HG03159 (cell line): ENCODE data around the gene C1QTNF5.

Experiments used
- ATAC-seq: cut with Tn5 transposase; IDR thresholded peaks from one replicate; pipeline ENCODE4 v1.9.1; 2021; ENCODE audit warnings: mild to moderate bottlenecking, moderate library complexity; ENCODE audit not compliant: unreplicated experiment

C1QTNF5 gene

DNA sequence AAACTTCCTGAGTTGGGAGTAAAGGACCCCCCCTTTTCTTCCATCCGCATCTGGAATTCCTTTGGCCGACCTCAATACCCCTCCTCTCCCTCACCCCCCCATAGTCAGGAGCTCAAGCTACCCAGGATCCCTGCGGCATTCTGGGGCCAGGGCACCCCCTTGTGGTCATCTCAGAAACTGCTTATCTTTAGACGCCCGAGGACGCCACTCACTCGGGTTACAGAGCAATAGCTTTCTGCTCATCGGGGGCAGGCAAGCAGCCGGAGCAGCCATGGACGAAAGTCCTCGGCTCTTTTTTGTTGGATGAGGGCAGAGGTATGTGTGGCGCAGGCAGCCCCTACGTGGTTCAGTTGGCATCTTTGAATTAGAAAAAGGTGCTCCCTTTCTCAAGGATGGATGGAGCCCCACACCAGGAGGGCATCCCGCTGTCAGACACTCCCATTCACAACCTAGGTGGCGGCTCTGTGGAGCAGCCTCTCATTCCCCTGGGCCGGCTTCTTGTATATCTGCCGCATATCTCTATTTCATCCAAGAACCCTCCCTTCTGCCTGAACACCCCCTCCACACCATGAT lies 2.3 kb downstream of the C1QTNF5 start:
- ATAC-seq: no peak

DNA sequence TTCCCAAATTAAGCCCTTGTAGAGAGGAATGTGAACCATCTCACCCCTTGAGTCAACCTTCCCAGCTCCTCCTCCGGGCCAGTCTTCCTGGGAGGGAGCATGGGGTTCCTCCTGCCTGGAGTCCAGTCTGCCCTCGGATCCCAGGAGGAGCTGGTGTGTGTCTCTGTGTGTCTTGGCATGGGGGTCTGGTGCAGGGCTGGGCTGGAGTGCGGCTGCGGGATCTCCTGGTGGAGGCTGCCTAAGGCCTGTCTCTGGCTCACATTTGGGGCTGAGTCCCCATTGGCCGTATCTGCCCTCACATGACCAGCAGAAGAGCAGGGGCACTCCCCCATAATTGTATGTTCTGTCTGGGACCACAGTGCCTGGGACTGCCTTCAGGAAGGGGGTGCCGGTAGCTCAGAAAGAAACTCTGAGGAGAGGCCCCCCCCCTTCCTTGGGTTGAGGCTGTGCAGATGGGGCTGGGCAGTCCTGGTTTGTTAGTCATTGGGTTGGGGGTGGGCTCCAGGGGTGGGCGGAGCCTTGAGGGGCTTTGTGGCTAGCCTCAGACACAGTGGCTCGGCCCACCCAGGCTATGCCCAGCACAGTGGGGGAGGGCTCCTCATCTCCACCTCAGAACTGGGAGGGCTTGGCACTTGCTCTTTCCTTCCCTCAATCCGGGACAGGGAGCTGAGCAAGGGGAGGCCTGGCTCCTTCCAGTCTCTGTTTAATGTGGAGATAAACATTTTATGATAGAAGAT lies 2.9 kb downstream of the C1QTNF5 start:
- no peak for ATAC-seq

DNA sequence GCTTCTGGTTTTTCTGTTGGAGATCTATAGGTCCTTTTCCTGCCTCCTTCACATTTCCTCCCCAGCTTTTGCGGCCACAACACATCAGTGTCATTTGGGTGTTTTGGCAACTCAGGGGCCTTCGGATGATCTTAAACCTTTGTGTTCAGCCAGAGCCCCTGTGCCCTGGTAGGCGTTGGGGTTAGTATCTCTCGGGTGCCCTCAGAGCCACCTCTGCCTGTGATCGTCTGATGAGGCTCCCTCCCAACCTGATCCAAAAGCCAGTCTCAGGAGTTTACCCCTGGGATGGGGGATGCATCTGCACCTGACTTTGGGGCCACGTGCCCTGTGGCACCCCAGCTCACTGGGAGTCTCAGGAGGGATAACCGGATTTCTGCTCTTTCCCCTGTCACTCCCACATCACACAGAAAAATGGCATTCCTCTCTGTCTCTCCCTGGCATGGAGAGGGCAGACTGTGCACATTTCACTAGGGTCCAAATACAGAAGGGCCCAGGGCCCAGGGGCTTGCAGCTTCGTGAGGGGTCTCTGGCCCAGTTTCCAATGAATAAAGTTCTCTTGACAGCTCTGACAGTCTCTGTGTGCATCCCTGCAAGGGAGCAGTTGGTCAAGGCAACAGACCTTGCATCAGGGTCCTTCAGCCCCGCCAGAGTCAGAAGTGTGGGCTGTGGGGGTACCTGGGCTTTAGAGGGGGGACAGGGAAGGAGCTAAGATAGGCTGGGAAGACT lies 3.8 kb downstream of the C1QTNF5 start:
- ATAC-seq: no peak

DNA sequence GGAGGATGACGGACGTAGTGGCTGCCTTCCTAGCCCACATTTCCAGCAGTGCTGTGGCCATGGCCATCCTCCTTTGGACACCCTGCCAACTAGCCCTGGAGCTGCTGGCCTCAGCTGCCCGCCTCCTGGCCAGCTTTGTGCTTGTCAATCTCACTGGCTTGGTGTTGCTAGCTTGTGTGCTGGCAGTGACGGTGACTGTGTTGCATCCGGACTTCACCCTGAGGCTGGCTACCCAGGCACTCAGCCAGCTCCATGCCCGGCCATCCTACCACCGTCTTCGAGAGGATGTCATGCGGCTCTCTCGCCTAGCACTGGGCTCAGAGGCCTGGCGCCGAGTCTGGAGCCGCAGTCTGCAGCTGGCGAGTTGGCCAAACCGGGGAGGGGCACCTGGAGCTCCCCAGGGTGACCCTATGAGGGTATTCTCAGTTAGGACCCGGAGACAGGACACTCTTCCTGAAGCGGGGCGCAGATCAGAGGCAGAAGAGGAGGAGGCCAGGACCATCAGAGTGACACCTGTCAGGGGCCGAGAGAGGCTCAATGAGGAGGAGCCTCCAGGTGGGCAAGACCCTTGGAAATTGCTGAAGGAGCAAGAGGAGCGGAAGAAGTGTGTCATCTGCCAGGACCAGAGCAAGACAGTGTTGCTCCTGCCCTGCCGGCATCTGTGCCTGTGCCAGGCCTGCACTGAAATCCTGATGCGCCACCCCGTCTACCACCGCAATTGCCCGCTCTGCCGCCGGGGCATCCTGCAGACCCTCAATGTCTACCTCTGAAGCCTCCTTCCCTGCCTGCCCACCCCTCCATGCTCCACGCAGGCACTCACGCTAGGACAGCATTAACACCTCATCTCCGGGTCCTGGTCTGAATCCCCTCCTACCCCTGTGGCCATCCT lies 4.8 kb downstream of the C1QTNF5 start:
- ATAC-seq: no peak

DNA sequence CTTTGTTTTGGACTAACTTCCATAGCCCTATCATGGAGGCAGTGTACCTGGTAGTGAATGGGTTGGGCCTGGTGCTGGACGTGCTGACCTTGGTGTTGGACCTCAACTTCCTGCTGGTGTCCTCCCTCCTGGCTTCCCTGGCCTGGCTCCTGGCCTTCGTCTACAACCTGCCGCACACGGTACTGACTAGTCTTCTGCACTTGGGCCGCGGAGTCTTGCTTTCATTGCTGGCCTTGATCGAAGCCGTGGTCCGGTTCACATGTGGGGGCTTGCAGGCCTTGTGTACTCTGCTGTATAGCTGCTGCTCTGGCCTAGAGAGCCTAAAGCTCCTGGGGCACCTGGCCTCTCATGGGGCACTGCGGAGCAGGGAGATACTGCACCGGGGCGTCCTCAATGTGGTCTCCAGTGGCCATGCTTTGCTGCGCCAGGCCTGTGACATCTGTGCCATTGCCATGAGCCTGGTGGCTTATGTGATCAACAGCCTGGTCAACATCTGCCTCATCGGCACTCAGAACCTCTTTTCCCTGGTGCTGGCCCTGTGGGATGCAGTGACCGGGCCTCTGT lies 5.5 kb downstream of the C1QTNF5 start:
- ATAC-seq: no peak

DNA sequence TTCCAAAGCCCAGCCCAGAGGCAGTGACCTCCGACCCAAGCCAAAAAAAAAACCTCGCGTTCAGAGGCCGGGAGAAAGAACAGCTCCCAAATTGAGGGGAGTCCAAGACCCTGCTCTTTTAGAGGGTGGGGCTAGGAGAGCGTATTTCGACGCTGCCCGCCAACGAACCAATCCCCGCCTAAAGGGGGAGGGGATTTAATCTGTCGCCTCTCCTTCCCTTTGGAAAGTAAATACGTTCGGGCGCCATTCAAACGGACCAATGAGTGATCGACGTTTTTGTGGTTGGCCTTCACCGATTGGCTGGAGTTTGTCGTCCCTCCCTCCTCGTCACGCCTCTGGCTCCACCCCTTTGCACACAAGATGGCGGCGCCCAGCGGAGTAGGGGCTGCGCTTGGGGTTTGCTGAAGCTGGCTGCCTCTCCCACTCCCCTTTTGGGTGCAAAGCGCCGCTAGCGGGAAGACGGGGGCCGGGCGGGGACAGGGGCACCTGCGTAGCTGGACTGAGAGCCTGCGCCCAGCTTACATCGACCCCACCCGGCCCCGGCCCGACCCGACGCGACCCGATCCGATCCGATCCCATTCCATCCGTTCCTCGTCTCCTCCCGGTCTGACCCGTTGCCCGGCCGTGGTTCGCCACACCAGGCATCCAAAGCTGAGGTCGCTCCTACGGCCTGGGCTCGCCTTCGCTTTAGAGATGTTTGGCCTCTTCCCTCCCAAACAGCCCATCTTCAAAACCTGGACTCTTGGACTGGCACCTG lies 6.3 kb downstream of the C1QTNF5 start, which contains the start of gene RNF26:
RNF26 (plus strand) TSS at position 354 of the 757 bp plus-strand sequence. CDS start 596 bp downstream, outside the sequence.
- ATAC-seq: peak; percentile 92

DNA sequence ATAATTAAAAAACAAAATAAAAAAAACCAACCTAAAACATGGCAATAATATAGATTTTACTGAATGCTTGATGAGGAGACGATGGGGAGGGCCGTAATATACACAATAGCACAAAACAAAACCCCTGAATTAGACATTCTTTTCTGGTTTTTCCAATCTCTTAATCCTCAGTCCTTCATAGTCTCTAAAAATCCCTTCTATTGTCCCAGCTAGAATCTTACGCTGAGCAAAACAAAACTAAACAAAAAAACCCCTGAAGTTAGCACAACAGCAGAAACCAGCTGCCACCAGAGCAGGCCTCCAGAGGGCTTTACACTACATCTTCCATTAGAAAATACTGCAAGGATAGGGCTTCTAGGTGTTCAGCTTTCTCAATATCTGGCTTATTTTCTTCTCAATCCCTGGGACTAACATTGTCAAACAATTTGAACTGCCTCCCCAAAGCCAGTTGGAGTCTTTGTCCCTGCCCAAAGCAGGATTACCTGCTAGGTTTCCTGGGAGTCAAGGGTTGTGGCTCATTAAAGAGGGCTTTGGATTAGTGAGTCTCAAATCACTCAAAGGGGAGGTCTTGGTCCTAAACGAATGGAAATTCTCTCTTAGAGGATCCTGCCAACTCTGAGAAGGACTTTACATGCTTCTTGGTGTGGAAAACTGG lies 8.4 kb downstream of the C1QTNF5 start:
- no peak for ATAC-seq

DNA sequence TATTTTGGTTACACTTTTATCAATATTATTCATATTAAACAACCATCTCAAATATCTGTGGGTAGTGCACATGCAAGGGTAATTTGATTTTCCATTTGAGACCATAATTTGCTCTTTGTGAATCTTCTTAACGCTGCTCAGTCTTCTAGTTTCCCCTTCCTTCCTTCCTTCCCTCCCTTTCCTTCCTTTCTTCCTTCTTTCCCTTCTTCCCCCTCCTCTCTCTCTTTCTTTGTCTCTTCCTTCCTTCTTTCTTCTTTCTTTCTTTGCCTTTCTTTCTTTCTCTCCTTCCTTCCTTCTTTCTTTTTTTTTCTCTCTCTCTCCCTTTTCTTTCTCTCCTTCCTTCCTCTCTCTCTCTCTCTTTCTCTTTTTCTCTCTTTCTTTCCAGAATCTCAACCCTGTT lies 10.4 kb downstream of the C1QTNF5 start:
- no peak for ATAC-seq

DNA sequence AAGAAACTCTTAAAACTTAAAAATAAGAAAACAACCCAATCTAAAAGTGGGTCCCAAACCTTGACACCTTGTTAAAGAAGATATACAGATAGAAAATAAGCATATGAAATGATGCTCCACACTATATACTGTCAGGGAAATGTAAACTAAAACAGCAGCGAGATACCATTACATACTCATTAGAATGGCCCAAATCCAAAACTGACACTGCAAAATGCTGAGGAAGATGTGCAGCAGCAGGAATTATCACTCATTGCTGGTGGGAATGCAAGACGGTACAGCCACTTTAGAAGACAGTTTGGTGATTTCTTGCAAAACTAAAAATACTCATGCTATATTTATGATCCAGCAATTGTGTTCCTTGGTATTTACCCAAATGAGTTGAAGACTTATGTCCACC lies 11.4 kb downstream of the C1QTNF5 start:
- ATAC-seq: no peak

DNA sequence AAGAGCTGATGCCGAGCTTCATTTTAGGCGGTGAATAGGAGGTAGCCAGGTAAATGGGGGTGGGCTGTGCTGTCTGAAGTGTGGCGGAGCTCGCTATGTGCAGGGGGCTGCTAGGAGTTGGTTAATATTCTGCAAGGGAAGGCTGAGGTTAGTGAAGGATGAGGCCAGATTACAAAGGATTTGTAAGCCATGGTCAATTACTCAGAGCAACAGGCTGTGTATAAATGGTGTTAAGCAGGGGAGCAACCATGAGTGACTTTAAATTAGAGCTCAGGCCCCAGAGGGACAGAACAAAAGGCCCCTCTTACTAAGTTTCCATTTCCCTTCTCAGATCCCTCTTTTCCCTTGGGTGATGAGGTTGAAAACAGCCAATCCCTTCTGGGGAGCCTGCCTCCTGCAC lies 16.5 kb downstream of the C1QTNF5 start:
- ATAC-seq: no peak

DNA sequence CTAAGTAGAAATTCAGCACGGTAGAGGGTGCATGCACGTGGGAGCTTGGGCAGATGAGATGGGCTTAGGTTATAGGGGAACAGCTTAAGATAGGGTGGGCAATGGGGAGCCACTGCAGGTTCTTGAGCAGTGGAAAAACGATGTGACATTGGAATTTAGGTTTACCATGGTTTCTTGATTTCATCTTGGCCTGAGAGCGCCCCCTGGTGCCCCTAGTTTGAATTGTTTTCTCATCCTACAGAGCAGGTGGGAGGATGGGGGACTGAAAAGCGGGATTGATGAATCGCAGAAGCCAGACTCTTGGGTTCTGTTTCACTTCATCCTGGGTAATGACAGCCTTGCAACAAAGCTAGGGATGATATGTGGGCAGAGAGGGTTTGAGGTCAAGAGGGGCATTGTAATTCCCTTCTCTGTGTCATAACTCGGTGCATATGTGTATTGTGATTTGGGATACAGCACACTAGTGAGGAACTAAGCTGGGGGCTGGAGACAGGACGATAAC lies 17.1 kb downstream of the C1QTNF5 start:
- no peak for ATAC-seq

DNA sequence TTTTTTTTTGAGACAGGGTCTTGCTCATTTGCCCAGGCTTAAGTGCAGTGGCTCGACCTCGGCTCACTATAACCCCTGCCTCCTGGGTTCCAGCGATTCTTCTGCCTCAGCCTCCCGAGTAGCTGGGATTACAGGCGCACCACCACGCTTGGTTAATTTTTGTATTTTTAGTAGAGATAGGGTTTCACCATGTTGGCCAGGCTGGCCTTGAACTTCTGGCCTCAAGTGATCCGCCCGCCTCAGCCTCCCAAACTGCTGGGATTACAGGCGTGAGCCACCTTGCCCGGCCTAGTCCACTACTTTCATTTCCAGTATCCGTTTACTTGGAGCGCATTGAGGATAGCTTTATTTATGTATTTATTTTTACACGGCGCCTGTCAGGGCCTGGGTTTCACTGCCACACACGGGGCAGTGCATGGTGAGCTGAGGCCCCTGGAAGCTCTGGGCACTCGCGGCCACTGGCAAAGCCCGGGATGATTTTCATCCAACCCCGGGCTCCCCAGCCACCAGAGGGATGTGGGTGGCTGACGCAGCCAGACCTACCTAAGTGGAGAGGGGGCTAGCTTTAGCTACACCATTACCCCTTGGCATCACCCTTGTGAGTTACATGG lies 17.7 kb downstream of the C1QTNF5 start:
- ATAC-seq: no peak

DNA sequence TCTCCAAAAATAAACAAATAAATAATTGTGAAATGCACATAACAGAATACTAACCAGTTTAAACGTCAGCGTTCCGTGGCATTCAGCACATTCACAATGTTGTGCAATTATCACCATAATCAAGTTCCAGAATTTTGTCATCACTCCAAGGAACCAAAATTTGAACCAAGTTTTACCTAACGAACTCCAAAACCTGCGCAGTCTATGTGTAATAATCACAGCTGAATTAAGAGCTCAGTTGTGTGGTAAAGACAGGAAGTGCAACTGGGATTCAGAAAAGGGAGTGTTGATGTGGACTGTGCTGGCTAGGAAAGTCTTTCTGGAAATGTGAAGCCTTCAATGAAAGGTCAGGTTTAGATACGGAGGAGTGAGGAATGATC lies 18.3 kb downstream of the C1QTNF5 start:
- no peak for ATAC-seq

DNA sequence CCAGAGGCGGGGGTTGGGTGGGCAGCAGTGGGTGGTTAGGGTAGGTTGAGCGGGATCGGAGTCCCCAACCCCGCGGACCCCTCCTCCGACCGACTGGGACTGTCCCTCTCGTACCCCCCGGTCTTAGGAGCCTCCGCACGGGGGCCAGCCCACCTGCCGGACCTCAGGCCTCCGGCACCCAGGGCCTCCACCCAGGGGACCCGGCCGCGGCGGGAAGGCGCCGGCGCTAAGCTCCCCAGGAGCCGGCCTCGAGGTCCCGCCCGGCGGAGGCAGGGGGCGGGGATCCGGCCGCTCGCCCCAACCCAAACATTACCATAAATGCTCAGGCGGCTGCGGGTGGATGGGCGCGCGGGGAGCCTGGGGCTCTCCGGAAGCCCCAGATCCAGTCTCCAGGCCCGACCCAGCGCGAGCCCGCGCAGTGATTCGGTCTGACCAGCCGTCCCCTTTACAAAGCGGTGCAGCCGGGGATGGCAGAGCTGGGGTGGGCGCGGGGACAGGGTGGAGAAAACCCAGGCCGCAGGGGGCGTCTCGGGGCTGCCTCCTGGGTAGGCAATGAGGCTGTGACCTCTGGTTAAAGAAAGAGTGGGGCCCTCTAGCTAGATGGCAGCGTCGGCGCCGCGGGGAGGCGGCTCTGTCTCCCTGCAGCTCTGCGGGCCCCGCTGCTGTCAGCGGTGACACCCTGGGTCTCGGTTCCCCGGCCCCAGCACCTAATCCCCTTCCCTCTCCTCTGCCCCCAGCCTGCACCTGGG lies 19.7 kb downstream of the C1QTNF5 start:
- ATAC-seq: peak; percentile 49

DNA sequence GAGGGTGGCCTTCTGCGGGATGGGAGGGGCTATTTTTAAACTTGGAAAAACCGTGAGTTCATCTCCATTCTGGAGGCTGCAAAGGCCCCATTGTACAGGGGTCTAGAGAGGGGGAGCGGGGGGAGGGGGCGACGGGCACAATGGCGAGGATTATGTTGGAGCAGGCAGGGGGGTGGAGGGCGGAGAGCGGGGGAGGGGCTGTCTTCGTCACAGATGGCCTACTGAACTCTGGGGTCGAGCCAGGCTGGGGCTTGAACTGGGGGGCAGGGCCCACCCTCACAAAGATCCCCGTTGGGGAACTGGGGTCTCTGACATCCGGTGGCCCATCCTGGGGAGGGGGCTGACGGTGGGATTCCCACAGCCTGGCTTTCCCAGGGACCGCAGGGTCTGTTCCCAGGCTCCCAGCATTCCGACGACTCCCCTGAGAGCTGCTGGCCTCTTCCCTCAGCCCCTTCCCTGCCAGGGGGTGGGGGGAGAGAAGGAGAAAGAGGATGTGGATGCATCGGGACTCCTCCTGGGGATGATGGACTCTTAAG lies 20.4 kb downstream of the C1QTNF5 start:
- no peak for ATAC-seq

DNA sequence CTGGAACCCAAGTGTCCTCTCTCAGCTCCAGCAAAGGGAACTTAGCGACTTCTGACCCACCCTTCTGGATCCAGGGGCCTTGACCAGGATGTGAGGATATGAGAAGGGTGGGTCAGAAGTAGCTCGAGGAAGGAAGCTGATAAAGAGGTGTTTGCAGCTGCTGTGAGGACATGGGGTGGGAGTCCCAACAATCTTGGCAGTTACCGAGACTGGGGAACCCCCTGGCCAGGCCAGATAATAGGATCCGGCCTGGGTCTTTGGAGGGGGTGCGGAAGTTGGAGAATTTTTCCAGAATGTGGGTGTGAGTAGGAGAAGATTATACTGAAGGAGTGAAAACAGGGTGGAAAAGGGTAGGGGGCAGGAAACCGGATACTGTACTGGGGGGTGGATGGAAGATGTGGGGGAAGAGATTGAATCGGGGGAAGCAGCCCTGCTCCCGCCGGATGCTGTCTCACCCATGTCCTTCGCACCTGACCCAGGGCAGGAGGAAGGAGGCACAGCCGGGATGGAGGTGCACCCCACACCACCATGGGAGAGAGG lies 20.9 kb downstream of the C1QTNF5 start:
- ATAC-seq: no peak

DNA sequence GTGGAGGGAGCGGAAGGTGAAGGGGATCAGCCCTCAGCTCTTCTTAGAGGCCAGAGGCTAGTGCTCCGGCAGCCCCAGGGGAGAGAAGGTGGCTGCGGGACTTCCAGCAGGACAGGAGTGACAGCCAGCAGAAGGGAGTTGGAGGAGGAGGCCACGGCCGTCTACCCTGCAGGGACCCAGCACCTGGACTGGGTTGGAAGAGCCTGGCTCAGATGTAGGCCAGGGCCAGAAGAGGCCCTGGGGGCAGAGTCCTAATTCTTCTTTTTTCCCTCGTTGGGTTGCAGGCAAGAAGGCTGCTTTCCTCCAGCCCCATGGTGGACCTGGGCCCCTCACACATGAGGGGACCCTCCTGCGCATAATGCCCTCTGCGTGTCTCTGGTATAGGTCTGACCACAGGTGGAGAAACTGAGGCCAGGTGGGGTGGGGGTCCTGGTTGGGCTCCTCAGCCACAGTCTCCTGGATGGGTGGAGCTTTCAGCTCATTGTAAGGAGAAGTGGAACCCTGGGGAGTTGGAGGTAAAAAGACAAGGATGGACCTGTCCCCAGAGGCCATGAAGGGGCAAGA lies 21.5 kb downstream of the C1QTNF5 start:
- no peak for ATAC-seq
